Measurements from ENCODE around the gene RTKN.

Gene RTKN

DNA sequence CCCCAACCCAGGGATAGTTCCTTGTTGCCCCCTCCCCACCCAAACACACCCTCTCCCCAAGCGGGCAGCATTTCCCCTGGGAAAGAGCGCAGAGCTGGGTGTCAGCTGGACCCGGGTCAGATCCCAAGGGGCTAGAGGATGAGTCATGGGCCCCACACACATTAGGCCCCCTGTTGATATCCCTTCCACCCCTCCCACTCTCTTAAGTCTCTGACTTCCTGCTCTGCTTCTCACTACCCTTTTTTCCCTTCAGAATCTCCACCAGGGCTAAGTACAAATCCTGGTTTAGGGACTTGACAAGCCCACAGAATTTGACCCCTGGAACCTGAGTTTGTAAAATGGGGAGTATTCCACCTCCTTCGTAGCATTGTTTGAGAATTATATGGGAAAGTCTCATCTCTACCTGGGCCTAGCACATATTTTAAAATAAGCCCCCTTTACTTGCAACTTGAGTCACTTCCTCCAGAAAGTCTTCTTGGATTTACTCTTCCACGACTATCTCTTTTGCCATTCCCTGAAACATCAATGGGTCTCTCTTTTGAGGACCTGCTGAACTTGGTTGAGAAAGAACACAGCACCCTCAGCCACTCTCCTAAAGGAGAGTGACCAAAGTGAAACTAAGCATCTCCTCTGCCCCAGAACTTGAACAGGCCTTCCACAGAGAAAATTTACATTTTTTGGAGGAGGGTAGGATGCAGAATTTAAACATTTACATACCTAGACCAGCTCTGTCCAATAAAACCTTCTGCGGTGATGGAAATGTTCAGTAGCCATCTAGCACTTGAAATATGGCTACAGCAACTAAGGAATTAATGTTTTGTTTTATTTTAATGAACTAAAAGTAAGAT lies 4.7 kb downstream of the RTKN start:
- no peak for DNase-seq

DNA sequence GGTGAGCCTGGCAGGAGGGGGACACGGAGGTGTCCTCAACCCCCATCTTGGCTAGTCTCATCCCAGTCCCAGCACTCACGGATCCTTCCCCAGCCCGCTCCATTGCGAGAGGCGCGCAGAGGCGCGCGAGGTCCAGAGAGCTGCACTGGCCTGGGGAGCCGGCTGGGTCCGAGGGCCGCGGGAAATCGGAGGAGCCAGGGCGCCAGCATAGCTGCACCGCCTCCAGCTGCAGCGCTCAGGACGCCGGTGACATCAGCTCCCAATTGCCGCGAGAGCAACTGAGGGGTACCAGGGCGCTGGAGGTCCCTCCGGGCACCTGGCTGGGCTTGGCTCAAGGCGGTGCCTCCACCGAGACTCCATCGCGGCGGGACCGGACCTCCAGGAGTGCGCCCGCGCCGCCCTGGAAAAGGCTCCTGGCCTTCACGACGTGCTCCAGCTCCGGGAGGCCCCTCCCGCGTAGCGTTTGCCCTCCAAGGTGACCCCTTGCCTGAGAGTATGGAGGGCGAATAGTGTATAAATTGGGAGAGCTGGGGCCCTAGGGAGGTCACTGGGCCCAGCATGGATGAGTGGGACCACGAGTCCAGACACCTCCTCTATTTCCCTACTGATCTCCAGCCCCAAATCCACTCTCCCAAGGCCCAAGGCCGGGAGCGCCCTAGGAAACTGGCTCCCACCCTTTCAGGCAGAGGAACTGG lies 5.5 kb downstream of the RTKN start:
- DNase-seq, result no peak

DNA sequence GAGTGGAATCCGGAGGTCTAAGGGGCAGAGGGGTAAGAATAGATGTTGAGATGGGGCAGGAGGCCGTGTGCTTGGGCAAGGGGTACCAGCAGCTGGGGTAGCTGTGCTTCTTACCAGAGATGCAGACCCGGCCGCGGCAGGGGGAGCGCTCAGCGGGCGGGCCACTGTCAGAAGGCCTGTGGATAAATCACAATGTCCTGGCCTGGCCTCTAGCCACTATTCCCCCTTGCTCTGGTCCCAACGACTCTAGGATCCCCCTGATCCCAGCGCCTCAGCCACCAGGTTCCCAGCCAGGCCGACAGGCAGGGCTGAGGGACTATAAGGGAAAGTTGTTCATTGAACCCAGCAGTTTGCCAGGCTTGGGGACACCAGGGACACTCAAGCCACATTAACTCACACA lies 11.2 kb downstream of the RTKN start:
- DNase-seq, result no peak

DNA sequence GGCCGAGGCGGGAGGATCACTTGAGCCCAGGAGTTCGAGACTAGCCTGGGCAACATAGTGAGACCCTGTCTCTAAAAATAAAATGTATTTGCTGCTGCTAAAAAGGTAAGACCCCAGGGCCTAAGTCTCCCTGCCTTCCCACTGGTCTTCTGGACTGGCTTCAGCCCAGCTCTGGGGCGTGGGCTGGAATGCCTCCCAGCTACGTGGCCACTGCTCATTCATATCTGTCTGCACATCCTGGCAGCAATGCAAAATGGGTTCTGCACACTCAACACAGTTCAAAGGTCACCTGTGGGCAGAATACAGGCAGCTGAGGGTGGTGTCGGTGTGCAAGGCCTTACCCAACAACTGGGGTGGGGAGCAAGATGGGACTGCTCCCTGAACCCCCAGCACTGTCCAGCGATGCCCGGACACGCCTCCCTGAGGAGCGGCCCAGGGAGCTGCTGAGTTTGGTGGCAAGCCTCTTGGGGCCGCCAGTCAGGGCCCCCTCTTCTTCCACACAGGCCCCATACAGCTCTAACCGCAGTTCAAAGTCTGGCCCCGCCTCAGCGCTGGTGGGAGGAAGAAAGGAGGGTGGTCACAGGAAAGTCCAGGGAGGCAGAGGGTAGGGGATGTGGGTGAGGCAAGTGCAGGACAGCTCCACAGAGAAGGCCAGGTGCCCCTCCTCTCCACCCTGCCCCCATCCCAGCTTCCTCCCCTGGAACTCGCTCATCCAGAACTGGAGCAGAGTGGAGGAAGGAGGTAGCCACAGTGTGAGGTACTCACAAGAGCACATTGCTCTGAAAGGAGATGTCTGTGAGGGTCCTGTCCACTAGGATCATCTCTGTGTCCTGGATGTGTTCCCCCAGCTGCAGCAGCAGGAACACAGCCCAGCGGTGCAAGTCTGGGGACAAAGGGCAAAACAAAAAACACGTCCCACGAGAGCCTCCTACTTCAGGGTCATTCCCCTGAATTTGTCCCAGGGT lies 12.0 kb downstream of the RTKN start:
- DNase-seq, result no peak

DNA sequence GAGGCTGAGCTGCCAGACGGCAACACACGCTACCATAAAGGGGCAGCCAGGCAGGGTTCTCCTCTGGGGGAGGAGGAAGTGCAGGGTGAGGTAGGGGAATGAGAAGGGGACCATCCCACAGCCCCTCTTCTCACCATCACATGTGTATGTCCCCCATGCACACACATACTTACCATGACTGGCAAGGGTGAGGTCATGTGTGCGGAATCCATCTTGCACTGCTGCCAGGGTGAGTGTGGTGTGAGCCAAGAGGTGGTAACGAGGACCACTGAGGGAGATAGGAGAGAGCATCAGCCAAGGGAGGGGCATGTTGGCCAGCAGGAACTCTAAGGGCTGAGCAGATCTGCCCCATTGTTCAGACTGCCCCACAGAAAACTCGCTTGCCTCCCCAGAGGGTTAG lies 13.1 kb downstream of the RTKN start:
- DNase-seq, result no peak

- no peak for DNase-seq
Measured at GRCh38 chr2:74427551-74427950, 14.2 kb downstream of the RTKN start.

DNA sequence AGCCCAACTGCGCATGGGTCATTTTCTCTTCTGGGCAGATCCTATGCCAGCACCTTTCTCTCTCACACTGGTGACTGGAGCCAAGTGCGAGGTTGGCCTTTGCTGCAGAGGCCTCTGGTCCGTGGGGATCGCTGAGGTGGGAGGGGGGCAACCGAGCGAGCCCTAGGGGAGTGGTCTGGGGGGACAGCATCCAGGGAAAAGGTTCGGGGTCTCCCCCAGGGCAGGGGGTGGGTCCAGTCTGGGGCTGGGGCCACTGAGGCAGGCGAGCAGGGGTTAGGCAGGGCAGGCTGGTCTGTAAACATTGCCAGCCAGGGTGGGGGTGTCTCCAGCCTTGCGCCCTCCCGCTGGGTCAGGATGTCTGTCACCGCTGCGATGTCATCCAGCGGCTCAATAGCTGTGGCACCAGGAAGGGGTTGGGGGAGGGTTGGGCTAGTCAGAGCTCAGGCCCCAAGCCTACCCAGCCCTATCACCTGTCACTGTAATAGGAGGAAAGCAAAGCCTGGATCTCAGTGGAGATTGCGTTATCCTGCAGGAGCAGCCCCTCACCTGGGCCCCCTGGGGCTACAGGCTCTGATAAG lies 15.5 kb downstream of the RTKN start:
- DNase-seq, result no peak

DNA sequence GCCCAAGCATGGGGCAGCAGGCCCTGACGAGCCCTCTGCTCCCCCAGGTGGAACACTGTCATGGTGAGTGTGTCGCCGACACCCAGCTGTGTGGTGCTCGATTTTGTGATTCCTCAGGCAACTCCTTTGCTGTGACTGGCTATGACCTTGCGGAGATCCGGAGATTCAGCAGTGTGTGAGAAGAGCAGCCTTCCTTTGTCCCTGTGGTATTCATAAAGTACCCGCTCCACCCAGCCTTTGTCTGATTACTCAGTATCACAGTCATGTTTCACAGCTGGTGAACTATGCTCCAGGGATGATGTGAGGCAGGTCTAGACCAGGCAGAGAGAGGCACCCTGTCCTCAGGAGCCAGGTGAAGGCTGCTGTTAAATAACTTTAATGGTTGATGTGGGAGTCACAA lies 16.2 kb downstream of the RTKN start:
- no peak for DNase-seq

GRCh38 chr2:74424995-74425406 lies 16.7 kb downstream of the RTKN start:
- no peak for DNase-seq

DNA sequence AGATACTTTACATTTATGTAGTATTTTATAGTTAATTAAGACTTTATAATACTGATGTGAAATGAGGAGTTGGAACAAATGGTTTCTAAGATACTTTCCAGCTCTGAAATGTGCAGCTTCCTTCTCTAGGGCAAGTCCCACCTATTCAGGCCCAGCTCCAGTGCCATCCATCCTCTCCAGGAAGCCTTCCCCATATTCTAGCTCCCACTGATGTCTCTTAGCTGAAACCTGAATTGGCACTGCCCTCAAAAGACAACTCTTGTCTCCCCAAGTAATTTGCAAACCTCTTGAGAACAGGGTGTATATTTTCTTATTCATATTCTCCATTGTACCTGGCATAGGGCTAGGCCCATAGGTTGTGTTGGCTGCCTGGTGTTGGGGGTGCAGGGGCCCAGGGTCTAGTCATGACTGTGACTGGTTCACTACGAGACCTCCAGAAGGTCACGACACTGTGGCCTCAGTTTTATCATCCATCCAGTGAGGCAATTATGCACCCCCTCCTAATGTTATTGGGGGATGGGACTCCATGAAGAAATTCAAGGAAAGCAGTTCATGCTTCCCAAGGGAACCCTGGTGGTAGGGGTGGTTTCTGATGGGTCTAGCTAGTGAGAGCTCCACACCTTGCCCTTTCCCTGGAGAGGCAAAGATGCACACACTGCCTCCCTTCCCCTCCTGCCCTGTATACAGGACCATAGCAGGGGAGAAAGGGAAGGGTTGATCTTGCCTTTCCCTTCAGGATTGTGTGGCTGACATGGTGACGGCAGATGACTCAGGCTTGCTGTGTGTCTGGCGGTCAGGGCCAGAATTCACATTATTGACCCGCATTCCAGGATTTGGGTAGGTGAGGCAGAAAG lies 17.4 kb downstream of the RTKN start:
- no peak for DNase-seq

DNA sequence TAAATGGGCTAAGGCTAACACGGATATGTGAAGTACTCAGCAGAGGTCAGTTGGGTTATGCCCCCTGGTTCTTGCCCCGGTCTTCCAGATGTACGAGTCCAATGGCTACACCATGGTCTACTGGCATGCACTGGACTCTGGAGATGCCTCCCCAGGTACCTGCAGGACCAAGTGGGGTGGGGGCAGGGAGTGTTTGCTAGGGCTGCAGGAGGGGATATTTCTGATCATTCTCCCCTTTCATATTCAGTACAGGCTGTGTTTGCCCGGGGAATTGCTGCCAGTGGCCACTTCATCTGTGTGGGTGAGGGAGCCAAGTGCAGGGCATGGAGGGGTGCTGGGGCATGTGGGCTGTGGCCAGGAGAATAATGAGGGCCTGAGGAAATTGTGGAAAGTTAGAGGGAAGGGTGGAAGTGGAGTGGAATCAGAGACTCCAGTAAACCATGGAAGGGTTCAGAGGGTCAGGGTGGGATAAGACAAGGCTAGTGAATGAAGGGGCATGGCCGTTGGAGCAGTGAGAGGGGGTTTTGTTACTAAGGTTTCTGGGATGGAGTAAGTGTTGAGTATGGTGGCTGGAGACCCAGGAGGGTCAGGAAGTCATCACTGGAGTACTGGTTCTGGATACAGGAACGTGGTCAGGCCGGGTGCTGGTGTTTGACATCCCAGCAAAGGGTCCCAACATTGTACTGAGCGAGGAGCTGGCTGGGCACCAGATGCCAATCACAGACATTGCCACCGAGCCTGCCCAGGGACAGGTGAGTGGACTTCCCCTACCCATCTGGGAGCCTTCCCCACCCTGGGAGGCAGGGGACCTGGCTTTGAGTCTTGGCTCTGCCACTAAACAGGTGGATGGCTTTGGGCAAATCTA lies 18.3 kb downstream of the RTKN start:
- DNase-seq, result no peak

GRCh38 chr2:74421221-74421870 lies 20.4 kb downstream of the RTKN start, which contains the start of the genes C2orf81 and WDR54:
C2orf81 (minus strand) TSS chr2:74421619; CDS start chr2:74421560, 59 bp downstream.
WDR54 (plus strand) TSS chr2:74421730; CDS start chr2:74422154, 424 bp downstream.
- DNase-seq, result peak; percentile 97

DNA sequence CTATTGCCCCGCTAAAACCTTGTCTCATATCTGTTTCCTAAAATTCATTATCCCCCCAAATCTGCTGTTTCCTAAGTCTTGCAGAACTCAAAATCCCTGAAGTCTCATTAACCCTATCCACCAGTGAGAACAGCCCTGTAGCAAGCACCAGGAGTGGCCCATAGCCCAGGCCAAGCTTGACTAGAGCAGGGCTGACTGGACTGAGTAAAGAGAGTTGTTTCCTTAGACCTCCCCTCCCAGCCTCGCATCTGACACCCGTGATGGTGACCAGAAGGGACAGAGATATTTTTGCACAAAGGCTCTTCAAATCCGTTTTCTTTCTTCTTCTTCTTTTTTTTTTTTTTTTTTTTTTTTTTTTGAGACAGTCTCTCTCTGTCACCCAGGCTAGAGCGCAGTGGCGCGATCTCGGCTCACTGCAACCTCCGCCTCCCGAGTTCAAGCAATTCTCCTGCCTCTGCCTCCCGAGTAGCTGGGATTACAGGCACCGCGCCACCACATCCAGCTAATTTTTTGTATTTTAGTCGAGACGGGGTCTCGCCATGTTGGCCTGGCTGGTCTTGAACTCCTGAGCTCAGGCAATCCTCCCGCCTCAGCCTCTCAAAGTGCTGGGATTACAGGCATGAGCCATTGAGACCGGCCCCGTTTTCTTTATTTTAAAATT lies 21.2 kb downstream of the RTKN start:
- DNase-seq, result peak; percentile 13

GRCh38 chr2:74420006-74420405 lies 21.7 kb downstream of the RTKN start:
- no peak for DNase-seq

GRCh38 chr2:74419345-74419744 lies 22.4 kb downstream of the RTKN start:
- DNase-seq, result no peak

- no peak for DNase-seq
Measured at GRCh38 chr2:74418312-74418711, 23.4 kb downstream of the RTKN start.

DNA sequence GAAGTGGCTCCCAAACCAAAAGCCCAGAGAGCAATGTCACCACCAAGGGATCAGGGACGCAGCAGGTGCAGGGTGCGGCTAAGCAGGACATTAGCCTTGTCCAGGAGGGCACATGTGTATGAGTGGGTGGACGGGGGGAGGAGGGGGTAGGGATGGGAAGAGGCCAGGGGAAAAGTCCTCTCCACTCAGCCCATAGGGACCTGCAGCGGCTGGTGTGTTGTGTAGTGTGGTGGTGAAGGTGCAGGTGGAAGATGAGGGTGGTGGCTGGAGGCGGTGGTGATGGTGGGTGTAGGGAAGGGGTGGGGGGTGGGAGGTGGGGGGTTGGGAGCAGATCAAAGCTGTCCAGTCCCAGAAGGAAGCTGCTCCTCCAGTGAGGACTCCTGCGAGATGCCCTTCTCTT lies 24.0 kb downstream of the RTKN start:
- no peak for DNase-seq

GRCh38 chr2:74417197-74417596 lies 24.5 kb downstream of the RTKN start:
- DNase-seq, result no peak

GRCh38 chr2:74416778-74417177 lies 25.0 kb downstream of the RTKN start:
- DNase-seq, result no peak
